SJSA1 (cell line): Measurements from ENCODE around the gene GTSE1. TPM values are rescaled to one million over a fixed set of nuclear protein-coding genes. Genes with fewer than 3 reads are reported as not detected.

Experiments
- DNase-seq, 2 experiments: peaks; one replicate each; pipeline ENCODE4 v3.0.0-alpha.2; 2015 to 2020; ENCODE audit warnings: low spot score in 2 of 2, low read depth in 1 of 2
- H3K27ac ChIP-seq: fragments of 250-450 bp; sonication (Bioruptor Pico); 2 replicates; pipeline ENCODE4 v1.5.1; 2020; ENCODE audit warnings: mild to moderate bottlenecking, moderate library complexity
- H3K27me3 ChIP-seq: fragments of 250-450 bp; sonication (Bioruptor Pico); replicated peaks from 2 replicates; pipeline ENCODE4 v1.5.1; 2020; ENCODE audit warnings: mild to moderate bottlenecking, moderate library complexity
- H3K36me3 ChIP-seq: fragments of 250-450 bp; sonication (Bioruptor Pico); 2 replicates; pipeline ENCODE4 v1.5.1; 2020; ENCODE audit warnings: mild to moderate bottlenecking
- H3K4me1 ChIP-seq: fragments of 250-450 bp; sonication (Bioruptor Pico); replicated peaks from 2 replicates; pipeline ENCODE4 v1.6.1; 2021; ENCODE audit warnings: mild to moderate bottlenecking
- H3K4me3 ChIP-seq: fragments of 250-450 bp; sonication (Bioruptor Pico); 2 replicates; pipeline ENCODE4 v1.5.1; 2020; ENCODE audit warnings: mild to moderate bottlenecking
- H3K9me3 ChIP-seq: fragments of 250-450 bp; sonication (Bioruptor Pico); replicated peaks from 2 replicates; pipeline ENCODE4 v1.5.1; 2020; ENCODE audit warnings: mild to moderate bottlenecking
- total RNA-seq: library from RNA; depleted of rRNA; stranded (reverse); fragments of >200 nt; shearing (Covaris generic); gene quantifications from 2 replicates; pipeline ENCODE4 v1.2.3, GENCODE V29; 2014

GTSE1 gene
- total RNA-seq, 1 experiment from 2014 or later, result 36.2 TPM

- Histone ChIP-seq H3K27ac (no peak overlapping the region), H3K36me3 (peaks cover 77% of the 10 kb centered on the region), H3K4me1 (no peaks in the 10 kb centered on the region), H3K9me3 (no peaks in the 10 kb centered on the region), H3K27me3 (no peaks in the 10 kb centered on the region), H3K4me3 (no peak overlapping the region)
- no peak for DNase-seq
Measured at GRCh38 chr22:46280999-46281623, 15.6 kb upstream of the GTSE1 start.

- H3K4me1 ChIP-seq, result no peaks in the 10 kb centered on the region
- no peaks in the 10 kb centered on the region for H3K9me3 ChIP-seq
- no peak overlapping the region for H3K27ac ChIP-seq
- H3K4me3 ChIP-seq, result no peak overlapping the region
- H3K36me3 ChIP-seq, result peaks cover 78% of the 10 kb centered on the region
- H3K27me3 ChIP-seq, result no peaks in the 10 kb centered on the region
- DNase-seq, result no peak
Measured at GRCh38 chr22:46281866-46282678, 14.6 kb upstream of the GTSE1 start.

GRCh38 chr22:46286006-46286405, 10.7 kb upstream of the GTSE1 start:
- DNase-seq, result no peak
- Histone ChIP-seq H3K36me3 (peaks cover 49% of the 10 kb centered on the region), H3K27ac (no peak overlapping the region), H3K27me3 (no peaks in the 10 kb centered on the region), H3K9me3 (no peaks in the 10 kb centered on the region), H3K4me1 (no peaks in the 10 kb centered on the region), H3K4me3 (no peak overlapping the region)

- no peaks in the 10 kb centered on the region for H3K4me1 ChIP-seq
- H3K36me3 ChIP-seq, result peaks cover 51% of the 10 kb centered on the region
- no peak for DNase-seq
- no peak overlapping the region for H3K27ac ChIP-seq
- H3K4me3 ChIP-seq, result no peak overlapping the region
- no peaks in the 10 kb centered on the region for H3K9me3 ChIP-seq
- no peaks in the 10 kb centered on the region for H3K27me3 ChIP-seq
Measured at GRCh38 chr22:46286941-46287872, 9.5 kb upstream of the GTSE1 start.

GRCh38 chr22:46287873-46288751, 8.6 kb upstream of the GTSE1 start:
- no peaks in the 10 kb centered on the region for H3K27me3 ChIP-seq
- DNase-seq, result peak in 1 of 2 experiments; percentile 41
- no peak overlapping the region for H3K4me3 ChIP-seq
- no peak overlapping the region for H3K27ac ChIP-seq
- no peaks in the 10 kb centered on the region for H3K4me1 ChIP-seq
- peaks cover 53% of the 10 kb centered on the region for H3K36me3 ChIP-seq
- H3K9me3 ChIP-seq, result no peaks in the 10 kb centered on the region

GRCh38 chr22:46288846-46289243, 7.8 kb upstream of the GTSE1 start:
- Histone ChIP-seq H3K4me3 (no peak overlapping the region), H3K9me3 (no peaks in the 10 kb centered on the region), H3K27ac (no peak overlapping the region), H3K36me3 (peaks cover 51% of the 10 kb centered on the region), H3K4me1 (no peaks in the 10 kb centered on the region), H3K27me3 (no peaks in the 10 kb centered on the region)
- no peak for DNase-seq

- H3K27ac ChIP-seq, result no peak overlapping the region
- H3K4me3 ChIP-seq, result no peak overlapping the region
- no peaks in the 10 kb centered on the region for H3K4me1 ChIP-seq
- no peaks in the 10 kb centered on the region for H3K27me3 ChIP-seq
- no peak for DNase-seq
- peaks cover 46% of the 10 kb centered on the region for H3K36me3 ChIP-seq
- H3K9me3 ChIP-seq, result no peaks in the 10 kb centered on the region
Measured at GRCh38 chr22:46289244-46289891, 7.3 kb upstream of the GTSE1 start.

- no peak overlapping the region for H3K4me3 ChIP-seq
- no peak overlapping the region for H3K27ac ChIP-seq
- H3K36me3 ChIP-seq, result peaks cover 39% of the 10 kb centered on the region
- no peak for DNase-seq
- no peaks in the 10 kb centered on the region for H3K9me3 ChIP-seq
- H3K4me1 ChIP-seq, result peaks cover 3% of the 10 kb centered on the region
- H3K27me3 ChIP-seq, result no peaks in the 10 kb centered on the region
Measured at GRCh38 chr22:46290121-46290842, 6.4 kb upstream of the GTSE1 start.

- H3K4me3 ChIP-seq, result no peak overlapping the region
Measured at GRCh38 chr22:46290843-46291785, 5.6 kb upstream of the GTSE1 start.

GRCh38 chr22:46292173-46292572, 4.5 kb upstream of the GTSE1 start:
- Histone ChIP-seq H3K36me3 (peaks cover 32% of the 10 kb centered on the region), H3K4me3 (no peak overlapping the region), H3K27ac (no peak overlapping the region), H3K4me1 (peaks cover 14% of the 10 kb centered on the region), H3K27me3 (no peaks in the 10 kb centered on the region), H3K9me3 (no peaks in the 10 kb centered on the region)
- DNase-seq, result no peak

More at GRCh38 chr22:46290843-46291785, 5.6 kb upstream of the GTSE1 start:
- DNase-seq, result no peak
- Histone ChIP-seq H3K27me3 (no peaks in the 10 kb centered on the region), H3K27ac (no peak overlapping the region), H3K4me1 (peaks cover 11% of the 10 kb centered on the region), H3K9me3 (no peaks in the 10 kb centered on the region), H3K36me3 (peaks cover 34% of the 10 kb centered on the region)

- Histone ChIP-seq H3K9me3 (no peaks in the 10 kb centered on the region), H3K4me3 (no peak overlapping the region), H3K27ac (no peak overlapping the region), H3K4me1 (peaks cover 17% of the 10 kb centered on the region), H3K27me3 (no peaks in the 10 kb centered on the region), H3K36me3 (peaks cover 35% of the 10 kb centered on the region)
- no peak for DNase-seq
Measured at GRCh38 chr22:46292732-46293131, 3.9 kb upstream of the GTSE1 start.
